ENCODE measurements around the gene MBOAT2.

The MBOAT2 gene

GRCh38 chr2:9033385-9034168 lies 30.1 kb upstream of the MBOAT2 start:
- no peak overlapping the region for H3K4me3 ChIP-seq (ENCODE audit: low read depth, low read length)
- peak; percentile 13 for DNase-seq (ENCODE audit: low read depth, low spot score)
- TF ChIP-seq, protein P1, sequence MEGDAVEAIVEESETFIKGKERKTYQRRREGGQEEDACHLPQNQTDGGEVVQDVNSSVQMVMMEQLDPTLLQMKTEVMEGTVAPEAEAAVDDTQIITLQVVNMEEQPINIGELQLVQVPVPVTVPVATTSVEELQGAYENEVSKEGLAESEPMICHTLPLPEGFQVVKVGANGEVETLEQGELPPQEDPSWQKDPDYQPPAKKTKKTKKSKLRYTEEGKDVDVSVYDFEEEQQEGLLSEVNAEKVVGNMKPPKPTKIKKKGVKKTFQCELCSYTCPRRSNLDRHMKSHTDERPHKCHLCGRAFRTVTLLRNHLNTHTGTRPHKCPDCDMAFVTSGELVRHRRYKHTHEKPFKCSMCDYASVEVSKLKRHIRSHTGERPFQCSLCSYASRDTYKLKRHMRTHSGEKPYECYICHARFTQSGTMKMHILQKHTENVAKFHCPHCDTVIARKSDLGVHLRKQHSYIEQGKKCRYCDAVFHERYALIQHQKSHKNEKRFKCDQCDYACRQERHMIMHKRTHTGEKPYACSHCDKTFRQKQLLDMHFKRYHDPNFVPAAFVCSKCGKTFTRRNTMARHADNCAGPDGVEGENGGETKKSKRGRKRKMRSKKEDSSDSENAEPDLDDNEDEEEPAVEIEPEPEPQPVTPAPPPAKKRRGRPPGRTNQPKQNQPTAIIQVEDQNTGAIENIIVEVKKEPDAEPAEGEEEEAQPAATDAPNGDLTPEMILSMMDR (IDR thresholded peaks at IDR 0.05; ENCODE audit: low read depth, low read length), result no peak
- in situ Hi-C loops (cut with HindIII; ENCODE audit: low sequenced_read_pairs), result no loop called here

- TF ChIP-seq, protein P1 (IDR thresholded peaks at IDR 0.05; ENCODE audit: low read depth, low read length), result no peak
- no peak overlapping the region for H3K4me3 ChIP-seq (ENCODE audit: low read depth, low read length)
- in situ Hi-C loops (cut with HindIII; ENCODE audit: low sequenced_read_pairs), result no loop called here
- DNase-seq (ENCODE audit: low read depth, low spot score), result no peak
These were observed 29.2 kb upstream of the MBOAT2 start for GRCh38 chr2:9032536-9033255.

DNA sequence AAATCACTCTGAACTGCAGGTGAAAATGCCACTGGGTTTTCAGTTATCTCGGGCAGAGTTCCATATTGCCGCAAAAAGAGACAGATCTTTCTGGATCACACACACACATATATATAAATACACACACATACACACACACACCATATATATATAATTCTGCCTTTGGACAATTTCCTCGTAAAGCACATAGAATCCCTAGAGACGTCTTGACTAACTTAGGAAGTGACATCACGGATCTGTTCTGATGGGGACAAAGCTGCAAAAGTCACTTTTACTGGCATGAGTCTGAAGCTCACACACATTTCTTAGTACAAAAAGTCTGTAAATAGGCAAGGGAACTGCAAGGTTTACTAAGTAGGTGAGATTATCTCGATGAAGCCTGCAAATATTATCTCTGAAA lies 28.6 kb upstream of the MBOAT2 start:
- no peak for DNase-seq (ENCODE audit: low read depth, low spot score)

GRCh38 chr2:9031246-9031645 lies 27.8 kb upstream of the MBOAT2 start:
- H3K4me3 ChIP-seq (ENCODE audit: low read depth, low read length), result no peak overlapping the region
- in situ Hi-C loops (cut with HindIII; ENCODE audit: low sequenced_read_pairs), result no loop called here
- TF ChIP-seq, protein P1 (IDR thresholded peaks at IDR 0.05; ENCODE audit: low read depth, low read length), result no peak
- DNase-seq (ENCODE audit: low read depth, low spot score), result no peak

More for the DNA sequence above, 28.6 kb upstream of the MBOAT2 start:
- TF ChIP-seq, protein P1 (IDR thresholded peaks at IDR 0.05; ENCODE audit: low read depth, low read length), result no peak
- H3K4me3 ChIP-seq (ENCODE audit: low read depth, low read length), result no peak overlapping the region
- in situ Hi-C loops (cut with HindIII; ENCODE audit: low sequenced_read_pairs), result no loop called here

DNA sequence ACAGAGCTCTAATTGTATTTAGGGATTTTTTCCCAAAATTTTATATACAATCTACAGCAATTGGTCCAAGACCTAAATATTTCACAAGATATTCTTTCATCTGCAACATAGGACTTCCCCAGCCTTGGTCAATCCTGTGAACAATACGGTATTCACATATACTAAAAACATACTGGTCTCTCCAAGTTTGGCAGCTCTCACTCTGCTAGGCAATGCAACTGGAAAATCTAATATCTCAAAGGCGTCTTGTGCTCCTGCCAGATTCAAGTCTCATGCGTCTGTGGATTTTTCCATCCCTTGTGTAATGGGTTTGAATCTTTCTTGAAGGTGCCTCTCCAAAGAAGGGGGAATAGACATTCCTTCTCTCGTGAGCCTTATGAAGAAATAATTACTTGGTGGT lies 27.4 kb upstream of the MBOAT2 start:
- TF ChIP-seq, protein P1 (IDR thresholded peaks at IDR 0.05; ENCODE audit: low read depth, low read length), result no peak
- in situ Hi-C loops (cut with HindIII; ENCODE audit: low sequenced_read_pairs), result no loop called here
- no peak overlapping the region for H3K4me3 ChIP-seq (ENCODE audit: low read depth, low read length)
- peak; percentile 22 for DNase-seq (ENCODE audit: low read depth, low spot score)

DNA sequence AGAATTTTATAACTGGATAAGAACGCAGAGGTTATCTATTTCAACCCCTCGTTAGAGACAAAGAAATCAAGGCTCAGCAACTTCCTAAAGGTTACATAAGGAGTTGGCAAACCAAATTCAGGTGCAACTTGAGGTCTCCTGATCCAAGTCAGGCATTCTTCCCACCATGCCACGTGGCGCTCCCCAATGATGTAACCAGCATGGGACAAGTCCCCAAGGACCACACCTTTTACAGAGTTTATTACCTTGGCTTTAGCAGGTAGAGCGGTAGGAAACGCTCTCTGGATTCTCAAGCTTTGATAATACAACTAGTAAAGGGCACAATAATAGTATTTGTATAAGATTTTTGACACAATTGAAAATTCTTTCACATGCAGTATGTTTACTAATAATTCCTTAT lies 26.7 kb upstream of the MBOAT2 start:
- in situ Hi-C loops (cut with HindIII; ENCODE audit: low sequenced_read_pairs), result no loop called here
- no peak for DNase-seq (ENCODE audit: low read depth, low spot score)
- TF ChIP-seq, protein P1 (IDR thresholded peaks at IDR 0.05; ENCODE audit: low read depth, low read length), result no peak
- H3K4me3 ChIP-seq (ENCODE audit: low read depth, low read length), result no peak overlapping the region

All from astrocyte of the spinal cord (primary cell).